ENCODE results near the gene ABHD12B. TPM values are rescaled to one million over a fixed set of nuclear protein-coding genes. Genes with fewer than 3 reads are reported as not detected.

The ABHD12B gene
- total and polyA plus RNA-seq, 9 of the 15 experiments (the other 6 are each of a cell fraction or from before 2014, with no cell fraction given) = not detected

DNA sequence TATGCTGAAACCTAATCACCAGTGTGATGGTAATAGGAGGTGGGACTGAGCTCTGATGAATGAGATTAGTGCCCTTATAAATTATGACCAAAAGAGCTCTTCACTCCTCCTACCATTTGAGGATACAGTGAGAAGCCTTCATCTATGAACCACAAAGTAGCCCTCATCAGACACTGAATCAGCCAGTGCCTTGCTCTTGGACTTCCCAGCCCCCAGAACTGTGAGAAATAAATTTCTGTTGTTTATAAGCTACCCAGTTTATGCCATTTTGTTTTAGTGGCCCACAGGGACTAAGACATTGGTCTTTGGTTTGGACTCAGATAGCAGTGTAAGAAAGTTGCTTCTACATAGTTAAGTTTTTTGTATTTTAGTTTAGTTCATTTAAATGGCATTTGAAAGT, 32.9 kb downstream of the ABHD12B start:
- H3K27ac ChIP-seq (ENCODE audit: extremely low read depth, low read depth, low read length) = no peak overlapping the region
- FAIRE-seq = no peak
- CTCF ChIA-PET (ENCODE audit: low intra/inter-chr PET ratio) = no interaction called here
- no peaks in the 10 kb centered on the region for H3K27me3 ChIP-seq (ENCODE audit: control insufficient read depth in 2 of 2, insufficient read depth in 2 of 2, low read length in 2 of 2)
- H3K9me1 ChIP-seq (ENCODE audit: control insufficient read depth, insufficient read depth, low read length) = no peaks in the 10 kb centered on the region
- ATAC-seq = no peak
- no TSS peak for BruUV-seq (replicated peaks)
- no peak overlapping the region for H3K4me3 ChIP-seq
- in situ Hi-C loops (cut with MboI) (no loop called here), intact Hi-C loops (cut with micrococcal nuclease) (no loop called here)
- no peak overlapping the region for H3K9ac ChIP-seq (ENCODE audit: insufficient read depth in 1 of 2, low read depth in 2 of 2, low read length in 2 of 2)
- no peak overlapping the region for H2AFZ ChIP-seq (ENCODE audit: low read depth, low read length)
- H4K20me1 ChIP-seq (replicated peaks; ENCODE audit: control insufficient read depth, insufficient read depth, low read length) = no peaks in the 10 kb centered on the region
- POLR2A ChIA-PET = interaction anchor here (1.3 to 1.9 kb wide), 2 partner anchors 11 to 12 kb away, joined by 4 to 8 read pairs; no protein-coding TSS in a partner anchor
- no peaks in the 10 kb centered on the region for H3K4me1 ChIP-seq (replicated peaks in 1 of 2; ENCODE audit: control insufficient read depth in 2 of 2, insufficient read depth in 2 of 2, low read length in 2 of 2)
- no peak for DNase-seq (ENCODE audit: extremely low read depth in 1 of 4, low spot score in 3 of 4)
- no peaks in the 10 kb centered on the region for H3K79me2 ChIP-seq (ENCODE audit: control insufficient read depth, insufficient read depth, low read length)
- H3K4me2 ChIP-seq (ENCODE audit: insufficient read depth, low read length) = no peak overlapping the region
- H3K36me3 ChIP-seq (ENCODE audit: control insufficient read depth, insufficient read depth, low read length) = peaks cover 5% of the 10 kb centered on the region; the same call in 1 of the 3 replicates
- no peaks in the 10 kb centered on the region for H3K9me3 ChIP-seq (replicated peaks; ENCODE audit: control insufficient read depth, insufficient read depth, low read depth, low read length)
- TF ChIP-seq POLR2AphosphoS5 (IDR thresholded peaks at IDR 0.05; ENCODE audit: control insufficient read depth, insufficient read depth, low read depth, low read length) (no peak), HMGN3 (IDR thresholded peaks at IDR 0.05; ENCODE audit: borderline replicate concordance, extremely low read depth, insufficient read length, low read depth, low read length) (no peak), CTBP1 (IDR thresholded peaks at IDR 0.05; ENCODE audit: borderline replicate concordance) (no peak), GABPB2 (CRISPR knock-in tag; conservative IDR thresholded peaks at IDR 0.05) (no peak), KLF13 (tag; IDR thresholded peaks at IDR 0.05; ENCODE audit: borderline replicate concordance, low read depth) (no peak), TAF1 (IDR thresholded peaks at IDR 0.05; ENCODE audit: control insufficient read depth, extremely low read depth, insufficient read depth, low read length, severe bottlenecking) (no peak), MAFF (IDR thresholded peaks at IDR 0.05; ENCODE audit: low read length) (no peak), WHSC1 (IDR thresholded peaks at IDR 0.05; ENCODE audit: low read length) (no peak), ARHGAP35 (IDR thresholded peaks at IDR 0.05; ENCODE audit: partially characterized antibody) (no peak), TCF7 (IDR thresholded peaks at IDR 0.05; ENCODE audit: borderline replicate concordance) (no peak)
- TF ChIP-seq, protein P1, sequence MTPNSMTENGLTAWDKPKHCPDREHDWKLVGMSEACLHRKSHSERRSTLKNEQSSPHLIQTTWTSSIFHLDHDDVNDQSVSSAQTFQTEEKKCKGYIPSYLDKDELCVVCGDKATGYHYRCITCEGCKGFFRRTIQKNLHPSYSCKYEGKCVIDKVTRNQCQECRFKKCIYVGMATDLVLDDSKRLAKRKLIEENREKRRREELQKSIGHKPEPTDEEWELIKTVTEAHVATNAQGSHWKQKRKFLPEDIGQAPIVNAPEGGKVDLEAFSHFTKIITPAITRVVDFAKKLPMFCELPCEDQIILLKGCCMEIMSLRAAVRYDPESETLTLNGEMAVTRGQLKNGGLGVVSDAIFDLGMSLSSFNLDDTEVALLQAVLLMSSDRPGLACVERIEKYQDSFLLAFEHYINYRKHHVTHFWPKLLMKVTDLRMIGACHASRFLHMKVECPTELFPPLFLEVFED (CRISPR knock-in tag; conservative IDR thresholded peaks at IDR 0.05) = no peak
- TF ChIP-seq, protein P2, sequence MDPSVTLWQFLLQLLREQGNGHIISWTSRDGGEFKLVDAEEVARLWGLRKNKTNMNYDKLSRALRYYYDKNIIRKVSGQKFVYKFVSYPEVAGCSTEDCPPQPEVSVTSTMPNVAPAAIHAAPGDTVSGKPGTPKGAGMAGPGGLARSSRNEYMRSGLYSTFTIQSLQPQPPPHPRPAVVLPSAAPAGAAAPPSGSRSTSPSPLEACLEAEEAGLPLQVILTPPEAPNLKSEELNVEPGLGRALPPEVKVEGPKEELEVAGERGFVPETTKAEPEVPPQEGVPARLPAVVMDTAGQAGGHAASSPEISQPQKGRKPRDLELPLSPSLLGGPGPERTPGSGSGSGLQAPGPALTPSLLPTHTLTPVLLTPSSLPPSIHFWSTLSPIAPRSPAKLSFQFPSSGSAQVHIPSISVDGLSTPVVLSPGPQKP (CRISPR knock-in tag; IDR thresholded peaks at IDR 0.05) = no peak
- TF ChIP-seq, protein P3, sequence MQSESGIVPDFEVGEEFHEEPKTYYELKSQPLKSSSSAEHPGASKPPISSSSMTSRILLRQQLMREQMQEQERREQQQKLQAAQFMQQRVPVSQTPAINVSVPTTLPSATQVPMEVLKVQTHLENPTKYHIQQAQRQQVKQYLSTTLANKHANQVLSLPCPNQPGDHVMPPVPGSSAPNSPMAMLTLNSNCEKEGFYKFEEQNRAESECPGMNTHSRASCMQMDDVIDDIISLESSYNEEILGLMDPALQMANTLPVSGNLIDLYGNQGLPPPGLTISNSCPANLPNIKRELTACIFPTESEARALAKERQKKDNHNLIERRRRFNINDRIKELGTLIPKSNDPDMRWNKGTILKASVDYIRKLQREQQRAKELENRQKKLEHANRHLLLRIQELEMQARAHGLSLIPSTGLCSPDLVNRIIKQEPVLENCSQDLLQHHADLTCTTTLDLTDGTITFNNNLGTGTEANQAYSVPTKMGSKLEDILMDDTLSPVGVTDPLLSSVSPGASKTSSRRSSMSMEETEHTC (IDR thresholded peaks at IDR 0.05) = no peak
- TF ChIP-seq, protein P4, sequence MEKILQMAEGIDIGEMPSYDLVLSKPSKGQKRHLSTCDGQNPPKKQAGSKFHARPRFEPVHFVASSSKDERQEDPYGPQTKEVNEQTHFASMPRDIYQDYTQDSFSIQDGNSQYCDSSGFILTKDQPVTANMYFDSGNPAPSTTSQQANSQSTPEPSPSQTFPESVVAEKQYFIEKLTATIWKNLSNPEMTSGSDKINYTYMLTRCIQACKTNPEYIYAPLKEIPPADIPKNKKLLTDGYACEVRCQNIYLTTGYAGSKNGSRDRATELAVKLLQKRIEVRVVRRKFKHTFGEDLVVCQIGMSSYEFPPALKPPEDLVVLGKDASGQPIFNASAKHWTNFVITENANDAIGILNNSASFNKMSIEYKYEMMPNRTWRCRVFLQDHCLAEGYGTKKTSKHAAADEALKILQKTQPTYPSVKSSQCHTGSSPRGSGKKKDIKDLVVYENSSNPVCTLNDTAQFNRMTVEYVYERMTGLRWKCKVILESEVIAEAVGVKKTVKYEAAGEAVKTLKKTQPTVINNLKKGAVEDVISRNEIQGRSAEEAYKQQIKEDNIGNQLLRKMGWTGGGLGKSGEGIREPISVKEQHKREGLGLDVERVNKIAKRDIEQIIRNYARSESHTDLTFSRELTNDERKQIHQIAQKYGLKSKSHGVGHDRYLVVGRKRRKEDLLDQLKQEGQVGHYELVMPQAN (IDR thresholded peaks at IDR 0.05; ENCODE audit: borderline replicate concordance) = no peak
- TF ChIP-seq, protein P5, sequence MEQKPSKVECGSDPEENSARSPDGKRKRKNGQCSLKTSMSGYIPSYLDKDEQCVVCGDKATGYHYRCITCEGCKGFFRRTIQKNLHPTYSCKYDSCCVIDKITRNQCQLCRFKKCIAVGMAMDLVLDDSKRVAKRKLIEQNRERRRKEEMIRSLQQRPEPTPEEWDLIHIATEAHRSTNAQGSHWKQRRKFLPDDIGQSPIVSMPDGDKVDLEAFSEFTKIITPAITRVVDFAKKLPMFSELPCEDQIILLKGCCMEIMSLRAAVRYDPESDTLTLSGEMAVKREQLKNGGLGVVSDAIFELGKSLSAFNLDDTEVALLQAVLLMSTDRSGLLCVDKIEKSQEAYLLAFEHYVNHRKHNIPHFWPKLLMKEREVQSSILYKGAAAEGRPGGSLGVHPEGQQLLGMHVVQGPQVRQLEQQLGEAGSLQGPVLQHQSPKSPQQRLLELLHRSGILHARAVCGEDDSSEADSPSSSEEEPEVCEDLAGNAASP (IDR thresholded peaks at IDR 0.05) = no peak
